PC-3 (cell line): ENCODE measurements around the gene IGFBP2. TPM values are rescaled to one million over a fixed set of nuclear protein-coding genes. Genes with fewer than 3 reads are reported as not detected.

Experiments
- ATAC-seq: fragments of 200-7000 bp; cut with Tn5 transposase; 2 replicates; pipeline ENCODE4 v1.9.1; 2020; ENCODE audit warnings: mild to moderate bottlenecking, moderate library complexity
- BruUV-seq: library from RNA; stranded (reverse); fragments of 400-500 nt; replicated peaks from 2 replicates; lab custom pipeline; 2021; lab: Mats Ljungman, UMichigan
- CTCF ChIA-PET: fragments of 300-600 bp; sonication (Branson Sonifier 250); formaldehyde crosslinking; loops from one replicate; lab custom pipeline; 2022; ENCODE audit warnings: antibody characterized with exemption; lab: Charles Lee
- POLR2A ChIA-PET: fragments of 300-600 bp; sonication (Branson Sonifier 250); formaldehyde crosslinking; loops from one replicate; lab custom pipeline; 2022; ENCODE audit warnings: antibody characterized with exemption; ENCODE audit not compliant: unreplicated experiment; lab: Charles Lee
- DNase-seq: peaks from one replicate; pipeline ENCODE4 v3.0.0-alpha.2; 2015
- H2AFZ ChIP-seq: fragments of 300-600 bp; sonication (generic); 2 replicates; pipeline ENCODE4 v1.6.0; 2016; ENCODE audit warnings: antibody characterized with exemption, low read length
- H3F3A ChIP-seq: fragments of 300-600 bp; sonication (generic); one replicate; pipeline ENCODE4 v1.6.0; 2017; ENCODE audit warnings: antibody characterized with exemption, low read length, control low read depth, mild to moderate bottlenecking; ENCODE audit not compliant: unreplicated experiment
- H3K27ac ChIP-seq: fragments of 300-600 bp; sonication (generic); 2 replicates; pipeline ENCODE4 v1.5.1; 2016; ENCODE audit warnings: mild to moderate bottlenecking, low read length
- H3K27me3 ChIP-seq: fragments of 300-600 bp; sonication (generic); 2 replicates; pipeline ENCODE4 v1.6.1; 2016; ENCODE audit warnings: low read length, mixed read lengths
- H3K36me3 ChIP-seq: fragments of 300-600 bp; sonication (generic); 2 replicates; pipeline ENCODE4 v1.6.1; 2016; ENCODE audit warnings: low read depth, mixed run types, low read length, mixed read lengths
- H3K4me1 ChIP-seq: fragments of 300-600 bp; sonication (generic); 2 replicates; pipeline ENCODE4 v1.5.1; 2016; ENCODE audit warnings: low read length; ENCODE audit not compliant: insufficient read depth
- H3K4me2 ChIP-seq: fragments of 300-600 bp; sonication (generic); 2 replicates; pipeline ENCODE4 v1.6.0; 2016; ENCODE audit warnings: low read length
- H3K4me3 ChIP-seq: fragments of 300-600 bp; sonication (generic); 2 replicates; pipeline ENCODE4 v1.5.1; 2016; ENCODE audit warnings: mild to moderate bottlenecking, low read length, mixed read lengths
- H3K79me2 ChIP-seq: fragments of 300-600 bp; sonication (generic); 2 replicates; pipeline ENCODE4 v1.6.1; 2017; ENCODE audit warnings: low read length, mixed read lengths
- H3K9ac ChIP-seq: fragments of 300-600 bp; sonication (generic); 2 replicates; pipeline ENCODE4 v1.6.0; 2016; ENCODE audit warnings: mild to moderate bottlenecking, low read length
- H3K9me2 ChIP-seq: fragments of 300-600 bp; sonication (generic); replicated peaks from 2 replicates; pipeline ENCODE4 v1.6.1; 2016; ENCODE audit warnings: mixed run types, low read length, mixed read lengths
- H3K9me3 ChIP-seq: fragments of 300-600 bp; sonication (generic); 2 replicates; pipeline ENCODE4 v1.6.1; 2016; ENCODE audit warnings: low read length, mixed read lengths
- H4K20me1 ChIP-seq: fragments of 300-600 bp; sonication (generic); 2 replicates; pipeline ENCODE4 v1.6.1; 2016; ENCODE audit warnings: low read length, mixed read lengths
- CTCF ChIP-seq: fragments of 300-600 bp; sonication (generic); conservative IDR thresholded peaks from 2 replicates; pipeline ENCODE4 v1.5.1; 2017; ENCODE audit warnings: antibody characterized with exemption, low read depth, mild to moderate bottlenecking, low read length
- EZH2 ChIP-seq: fragments of 300-600 bp; sonication (generic); IDR thresholded peaks from one replicate; pipeline ENCODE4 v1.6.1; 2017; ENCODE audit warnings: antibody characterized with exemption, mild to moderate bottlenecking, low read length; ENCODE audit not compliant: unreplicated experiment
- EZH2phosphoT487 ChIP-seq: fragments of 300-600 bp; sonication (generic); IDR thresholded peaks from 2 replicates; pipeline ENCODE4 v1.6.1; 2018; ENCODE audit warnings: mild to moderate bottlenecking, antibody characterized with exemption, low read length, borderline replicate concordance
- intact Hi-C: fragments of 100-400 bp; cut with micrococcal nuclease; formaldehyde crosslinking; loops from 2 replicates; pipeline ENCODE4 v1.9.0; 2023
- total RNA-seq: library from RNA; depleted of rRNA; stranded (reverse); fragments of >200 nt; gene quantifications from 2 replicates; pipeline ENCODE4 v1.2.3, GENCODE V29; 2014

Gene IGFBP2
- total RNA-seq, 1 experiment from 2014 or later, result 174 TPM

GRCh38 chr2:216666461-216667233, 33.4 kb downstream of the IGFBP2 start:
- no TSS peak for BruUV-seq
- no peaks in the 10 kb centered on the region for H3F3A ChIP-seq
- POLR2A ChIA-PET, result no interaction called here

DNA sequence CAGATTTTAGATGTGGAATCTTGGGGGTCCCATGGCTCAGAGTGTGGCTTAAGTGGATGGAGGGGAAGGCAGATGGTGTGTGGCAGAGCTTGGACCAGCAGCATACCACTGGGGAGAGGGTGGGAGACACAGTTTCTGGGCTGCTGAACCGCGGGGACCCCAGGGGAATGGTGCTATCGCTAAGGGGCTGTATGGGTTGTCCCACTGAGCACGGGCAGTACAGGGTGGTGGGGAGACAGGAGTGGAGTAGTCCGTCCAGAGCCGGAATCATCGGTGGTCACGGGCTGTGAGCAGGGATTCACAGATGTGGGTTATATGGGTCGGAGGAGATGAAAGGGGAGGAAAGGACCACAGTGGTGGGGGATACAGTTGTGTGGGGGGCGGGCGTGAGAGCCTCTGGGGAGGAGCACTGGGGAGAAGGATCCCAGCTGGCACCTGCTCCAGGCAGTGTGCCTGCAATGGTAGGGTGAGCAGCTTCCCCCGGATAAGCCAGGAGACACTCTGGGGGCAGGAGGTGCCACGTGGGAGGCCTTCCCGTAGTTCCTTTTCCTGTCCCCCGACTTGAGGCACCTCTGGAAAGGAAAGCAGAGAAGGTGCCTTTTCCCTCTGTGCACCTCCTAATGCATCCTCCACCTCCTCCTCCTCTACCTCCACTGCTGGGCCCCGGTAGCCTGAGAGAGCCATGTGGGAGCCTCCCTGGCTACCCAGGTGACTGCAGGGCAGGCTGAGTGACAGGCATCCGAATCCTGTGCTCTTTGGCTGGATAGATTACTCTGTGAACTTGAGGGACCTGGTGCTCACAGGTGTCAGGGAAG, 37.3 kb downstream of the IGFBP2 start:
- DNase-seq (no peak), ATAC-seq (no peak)
- Histone ChIP-seq H3K4me2 (no peak overlapping the region), H4K20me1 (no peaks in the 10 kb centered on the region), H3K4me3 (no peak overlapping the region), H3K79me2 (no peaks in the 10 kb centered on the region), H3K27me3 (no peaks in the 10 kb centered on the region), H3K36me3 (no peaks in the 10 kb centered on the region), H3K9me2 (no peaks in the 10 kb centered on the region), H3K4me1 (peaks cover 6% of the 10 kb centered on the region), H3K9ac (no peak overlapping the region), H3K27ac (no peak overlapping the region), H2AFZ (no peak overlapping the region), H3F3A (no peaks in the 10 kb centered on the region), H3K9me3 (no peaks in the 10 kb centered on the region)
- TF ChIP-seq EZH2phosphoT487 (no peak), CTCF (no peak), EZH2 (no peak)
- no TSS peak for BruUV-seq
- ChIA-PET CTCF (no interaction called here), POLR2A (no interaction called here)
- intact Hi-C loops, result no loop called here

More at GRCh38 chr2:216666461-216667233, 33.4 kb downstream of the IGFBP2 start:
- H3K4me3 ChIP-seq, result no peak overlapping the region
- H3K4me1 ChIP-seq, result peaks cover 17% of the 10 kb centered on the region
- TF ChIP-seq EZH2phosphoT487 (no peak), CTCF (peak; percentile 99)
- H3K9me3 ChIP-seq, result no peaks in the 10 kb centered on the region
- H4K20me1 ChIP-seq, result no peaks in the 10 kb centered on the region
- H3K36me3 ChIP-seq, result no peaks in the 10 kb centered on the region
- intact Hi-C loops, result loop anchor here (1.0 to 5.0 kb wide), 2 partner anchors 147 to 254 kb away; partner anchors contain the start of gene SMARCAL1
- no peak overlapping the region for H3K27ac ChIP-seq
- DNase-seq, result peak; percentile 93
- no peak overlapping the region for H3K9ac ChIP-seq
- no peak overlapping the region for H2AFZ ChIP-seq
- H3K9me2 ChIP-seq, result no peaks in the 10 kb centered on the region
- no peaks in the 10 kb centered on the region for H3K79me2 ChIP-seq
- ATAC-seq, result peak; percentile 94
- no peak overlapping the region for H3K4me2 ChIP-seq
- no peaks in the 10 kb centered on the region for H3K27me3 ChIP-seq
- CTCF ChIA-PET, result interaction anchor here (1.1 to 3.3 kb wide), 2 partner anchors 147 to 149 kb away, joined by 3 to 17 read pairs; no protein-coding TSS in a partner anchor
